WTC11 (cell line): ENCODE results near the gene TBC1D19. TPM values are rescaled to one million over a fixed set of nuclear protein-coding genes. Genes with fewer than 3 reads are reported as not detected.

Experiments used
- AFF4 ChIP-seq: sonication (generic); formaldehyde crosslinking; IDR thresholded peaks from 2 replicates; pipeline ENCODE4 v1.8.1; 2023; ENCODE audit warnings: mild to moderate bottlenecking, missing genetic modification reagents, borderline replicate concordance
- ARID4B ChIP-seq: sonication (generic); formaldehyde crosslinking; IDR thresholded peaks from 2 replicates; pipeline ENCODE4 v1.8.0; 2023; ENCODE audit warnings: missing genetic modification reagents, mild to moderate bottlenecking, borderline replicate concordance
- ATF2 ChIP-seq: sonication (generic); formaldehyde crosslinking; IDR thresholded peaks from 2 replicates; pipeline ENCODE4 v1.8.1; 2022; ENCODE audit warnings: low read depth, missing genetic modification reagents, borderline replicate concordance
- ATF6 ChIP-seq: sonication (generic); formaldehyde crosslinking; IDR thresholded peaks from 2 replicates; pipeline ENCODE4 v1.8.1; 2023; ENCODE audit warnings: mild to moderate bottlenecking, missing genetic modification reagents
- CDX4 ChIP-seq: fragments of 250-450 bp; sonication (Bioruptor Pico); IDR thresholded peaks from 2 replicates; pipeline ENCODE4 v1.9.0; 2021; ENCODE audit warnings: moderate library complexity, mild to moderate bottlenecking, inconsistent platforms, borderline replicate concordance
- E2F5 ChIP-seq: sonication (generic); formaldehyde crosslinking; IDR thresholded peaks from 2 replicates; pipeline ENCODE4 v1.8.1; 2022; ENCODE audit warnings: mild to moderate bottlenecking, moderate library complexity, missing genetic modification reagents
- ELF4 ChIP-seq: sonication (generic); formaldehyde crosslinking; IDR thresholded peaks from 2 replicates; pipeline ENCODE4 v1.8.1; 2022; ENCODE audit warnings: low read depth, mild to moderate bottlenecking, moderate library complexity, missing genetic modification reagents
- EMX1 ChIP-seq: fragments of 250-450 bp; sonication (Bioruptor Pico); IDR thresholded peaks from 2 replicates; pipeline ENCODE4 v1.8.0; 2021; ENCODE audit warnings: mild to moderate bottlenecking
- ETV6 ChIP-seq: sonication (generic); formaldehyde crosslinking; IDR thresholded peaks from 2 replicates; pipeline ENCODE4 v1.8.1; 2022; ENCODE audit warnings: mild to moderate bottlenecking, missing genetic modification reagents
- FOXK1 ChIP-seq: sonication (generic); formaldehyde crosslinking; IDR thresholded peaks from 2 replicates; pipeline ENCODE4 v1.8.0; 2022; ENCODE audit warnings: mild to moderate bottlenecking, moderate library complexity, missing genetic modification reagents
- JUN ChIP-seq: sonication (generic); formaldehyde crosslinking; IDR thresholded peaks from 2 replicates; pipeline ENCODE4 v1.8.0; 2023; ENCODE audit warnings: mild to moderate bottlenecking, missing genetic modification reagents
- MLX ChIP-seq: sonication (generic); formaldehyde crosslinking; IDR thresholded peaks from 2 replicates; pipeline ENCODE4 v1.8.1; 2023; ENCODE audit warnings: mild to moderate bottlenecking, missing genetic modification reagents, moderate library complexity
- SP1 ChIP-seq: sonication (generic); formaldehyde crosslinking; conservative IDR thresholded peaks from 2 replicates; pipeline ENCODE4 v1.8.1; 2022; ENCODE audit warnings: missing genetic modification reagents
- ZBTB43 ChIP-seq: sonication (generic); formaldehyde crosslinking; IDR thresholded peaks from 2 replicates; pipeline ENCODE4 v1.8.1; 2023; ENCODE audit warnings: mild to moderate bottlenecking, missing genetic modification reagents
- ZMAT4 ChIP-seq: fragments of 250-450 bp; sonication (Bioruptor Pico); IDR thresholded peaks from 2 replicates; pipeline ENCODE4 v1.9.0; 2021; ENCODE audit warnings: mild to moderate bottlenecking
- ZNF263 ChIP-seq: sonication (generic); formaldehyde crosslinking; IDR thresholded peaks from 2 replicates; pipeline ENCODE4 v1.8.1; 2022; ENCODE audit warnings: low read depth, mild to moderate bottlenecking, moderate library complexity, missing genetic modification reagents
- ZNF396 ChIP-seq: fragments of 250-450 bp; sonication (Bioruptor Pico); IDR thresholded peaks from 2 replicates; pipeline ENCODE4 v1.8.0; 2021; ENCODE audit warnings: mild to moderate bottlenecking, moderate library complexity, borderline replicate concordance
- ZNF425 ChIP-seq: fragments of 250-450 bp; sonication (Bioruptor Pico); conservative IDR thresholded peaks from 2 replicates; pipeline ENCODE4 v1.9.0; 2021; ENCODE audit warnings: mild to moderate bottlenecking
- total RNA-seq: library from RNA; stranded (reverse); gene quantifications from 3 replicates; pipeline ENCODE4 v1.2.3, GENCODE V29; 2021

The TBC1D19 gene
- total RNA-seq, 1 experiment from 2014 or later = 2.1 TPM

GRCh38 chr4:26583865-26584652, at the start of gene TBC1D19 (continued):
- TF ChIP-seq ARID4B (0 out of 2 replicates have a peak, but pooled peaks have one; percentile 44), ZNF396 (CRISPR knock-in tag) (peak; percentile 82; the same call in 1 of the 2 replicates), ELF4 (CRISPR knock-in tag) (no peak), ZNF263 (CRISPR knock-in tag) (no peak), ATF6 (CRISPR knock-in tag) (no peak), ZNF425 (CRISPR knock-in tag) (no peak), FOXK1 (CRISPR knock-in tag) (peak; percentile 92), ZMAT4 (CRISPR knock-in tag) (no peak), ATF2 (no peak), AFF4 (no peak), E2F5 (CRISPR knock-in tag) (peak; percentile 47; the same call in 1 of the 2 replicates), CDX4 (CRISPR knock-in tag) (no peak), MLX (CRISPR knock-in tag) (no peak), ZBTB43 (CRISPR knock-in tag) (no peak), JUN (CRISPR knock-in tag) (no peak), ETV6 (CRISPR knock-in tag) (peak; percentile 76), EMX1 (CRISPR knock-in tag) (no peak), SP1 (CRISPR knock-in tag) (peak; percentile 62)
